GM12878 (cell line): ENCODE data around the gene RCAN2. TPM values are rescaled to one million over a fixed set of nuclear protein-coding genes. Genes with fewer than 3 reads are reported as not detected.

Experiments
- ATAC-seq: fragments of 200-7000 bp; cut with Tn5 transposase; 3 replicates; pipeline ENCODE4 v1.9.1; 2020; ENCODE audit warnings: mild to moderate bottlenecking, moderate library complexity
- BruUV-seq: library from RNA; stranded (reverse); fragments of 400-500 nt; replicated peaks from 2 replicates; lab custom pipeline; 2021; lab: Mats Ljungman, UMichigan
- CTCF ChIA-PET: fragments of 300-600 bp; sonication (Branson Sonifier 250); formaldehyde crosslinking; extraction: SDS; loops from one replicate; lab custom pipeline; 2021; ENCODE audit warnings: inconsistent platforms; lab: Yijun Ruan, JAX
- POLR2A ChIA-PET: fragments of 350-600 bp; formaldehyde crosslinking; extraction: SDS; loops from one replicate; lab custom pipeline; 2021; ENCODE audit warnings: inconsistent platforms; lab: Charles Lee
- RAD21 ChIA-PET: fragments of 300-600 bp; sonication (Branson Sonifier 250); formaldehyde crosslinking; loops from one replicate; lab custom pipeline; 2023; ENCODE audit warnings: antibody characterized with exemption; ENCODE audit not compliant: unreplicated experiment; lab: Charles Lee
- SMC1A ChIA-PET: fragments of 300-600 bp; sonication (Branson Sonifier 250); formaldehyde crosslinking; loops from one replicate; lab custom pipeline; 2023; ENCODE audit not compliant: unreplicated experiment, uncharacterized antibody; lab: Charles Lee
- DNase-seq: peaks from one replicate; pipeline ENCODE4 v3.0.0-alpha.2; 2011; ENCODE audit warnings: low read depth, low spot score
- FAIRE-seq: peaks from 3 replicates; lab custom pipeline; 2011; peaks lifted over from hg19 to GRCh38; lab: Jason Lieb, UNC
- H2AFZ ChIP-seq: 2 replicates; pipeline ENCODE4 v1.6.0; 2011; ENCODE audit warnings: low read depth, low read length, control low read depth; ENCODE audit not compliant: control insufficient read depth
- H3K27ac ChIP-seq: 2 replicates; pipeline ENCODE4 v1.5.1; 2011; ENCODE audit warnings: control low read depth; ENCODE audit not compliant: control insufficient read depth, insufficient read depth
- H3K27me3 ChIP-seq, 2 experiments: replicated peaks in 1 of 2; 2 replicates each; pipeline versions ENCODE4 v1.6.0 to v1.6.1; 2011; ENCODE audit warnings: low read length in 1 of 2; ENCODE audit not compliant: control insufficient read depth in 2 of 2, insufficient read depth in 2 of 2
- H3K36me3 ChIP-seq, 2 experiments: 2 replicates each; pipeline ENCODE4 v1.5.1; 2011; ENCODE audit warnings: low read length in 1 of 2; ENCODE audit not compliant: control insufficient read depth in 2 of 2, insufficient read depth in 2 of 2
- H3K4me1 ChIP-seq: 2 replicates; pipeline ENCODE4 v1.6.1; 2011; ENCODE audit warnings: mild to moderate bottlenecking, low read length, moderate library complexity, mixed read lengths; ENCODE audit not compliant: control insufficient read depth, insufficient read depth
- H3K4me2 ChIP-seq: 2 replicates; pipeline ENCODE4 v1.6.0; 2011; ENCODE audit warnings: control low read depth; ENCODE audit not compliant: control insufficient read depth, insufficient read depth
- H3K4me3 ChIP-seq: fragments of 200-600 bp; sonication (generic); 2 replicates; pipeline ENCODE4 v1.5.1; 2016
- H3K79me2 ChIP-seq: 2 replicates; pipeline ENCODE4 v1.6.0; 2011; ENCODE audit warnings: low read length; ENCODE audit not compliant: control insufficient read depth, insufficient read depth
- H3K9ac ChIP-seq: 2 replicates; pipeline ENCODE4 v1.8.0; 2011; ENCODE audit warnings: low read length, control low read depth, mixed read lengths; ENCODE audit not compliant: control insufficient read depth, insufficient read depth
- H3K9me3 ChIP-seq: replicated peaks from 3 replicates; pipeline ENCODE4 v1.5.1; 2011; ENCODE audit warnings: mild to moderate bottlenecking, low read length; ENCODE audit not compliant: control insufficient read depth, insufficient read depth
- H4K20me1 ChIP-seq: 2 replicates; pipeline ENCODE4 v1.6.0; 2011; ENCODE audit not compliant: control insufficient read depth, insufficient read depth
- BCL3 ChIP-seq: IDR thresholded peaks from 2 replicates; pipeline ENCODE4 v1.6.1; 2011; ENCODE audit warnings: borderline replicate concordance, low read depth, mild to moderate bottlenecking, moderate library complexity, low read length; ENCODE audit not compliant: insufficient read depth, poor library complexity, severe bottlenecking
- BHLHE40 ChIP-seq, 2 experiments: fragments of 450-650 bp in 1 of 2; IDR thresholded peaks; 2 replicates each; pipeline ENCODE4 v1.6.1; 2011 to 2017; ENCODE audit warnings: low read depth in 2 of 2, borderline replicate concordance in 1 of 2, improper control_type of control experiment in 1 of 2, low read length in 1 of 2, mild to moderate bottlenecking in 1 of 2
- BMI1 ChIP-seq: fragments of 450-650 bp; IDR thresholded peaks from 2 replicates; pipeline ENCODE4 v1.6.1; 2016; ENCODE audit warnings: mild to moderate bottlenecking, moderate library complexity, borderline replicate concordance
- CBFB ChIP-seq: IDR thresholded peaks from 2 replicates; pipeline ENCODE4 v1.6.1; 2016; ENCODE audit warnings: antibody characterized with exemption, low read depth
- HDGF ChIP-seq: fragments of 450-650 bp; IDR thresholded peaks from 2 replicates; pipeline ENCODE4 v1.6.1; 2016; ENCODE audit warnings: antibody characterized with exemption
- KAT2A ChIP-seq: conservative IDR thresholded peaks from 2 replicates; pipeline ENCODE4 v1.6.1; 2011; ENCODE audit warnings: low read depth, low read length; ENCODE audit not compliant: control insufficient read depth
- NFXL1 ChIP-seq: fragments of 450-650 bp; IDR thresholded peaks from 2 replicates; pipeline ENCODE4 v1.6.1; 2017; ENCODE audit warnings: antibody characterized with exemption, mild to moderate bottlenecking, borderline replicate concordance
- NR2C2 ChIP-seq: IDR thresholded peaks from 2 replicates; pipeline ENCODE4 v1.6.1; 2011; ENCODE audit warnings: borderline replicate concordance, low read depth; ENCODE audit not compliant: control insufficient read depth, insufficient read length
- RFX5 ChIP-seq: IDR thresholded peaks from 2 replicates; pipeline ENCODE4 v1.6.1; 2011; ENCODE audit warnings: low read depth, low read length, improper control_type of control experiment
- TCF7 ChIP-seq: IDR thresholded peaks from 2 replicates; pipeline ENCODE4 v1.6.1; 2014; ENCODE audit warnings: antibody characterized with exemption, borderline replicate concordance
- ZBTB11 ChIP-seq: fragments of 450-650 bp; formaldehyde crosslinking; IDR thresholded peaks from 2 replicates; pipeline ENCODE4 v1.5.0; 2022; ENCODE audit warnings: mild to moderate bottlenecking, missing genetic modification characterization
- WGBS: methylation state at CpG from one replicate; pipeline ENCODE4 v1.1.6; 2016; ENCODE audit warnings: low lambda C conversion rate; ENCODE audit not compliant: insufficient replicate concordance, insufficient coverage; ENCODE audit errors: missing lambda C conversion rate; 5-methylcytosine and 5-hydroxymethylcytosine counted together
- in situ Hi-C: fragments of 300-500 bp; cut with MboI; formaldehyde crosslinking; loops from 9 replicates; pipeline ENCODE4 v1.14.3; 2018; ENCODE audit warnings: mixed read lengths
- intact Hi-C: fragments of 100-400 bp; cut with micrococcal nuclease; formaldehyde crosslinking; loops from one replicate; pipeline ENCODE4 v1.14.2; 2022; ENCODE audit not compliant: unreplicated experiment
- polyA plus RNA-seq, 11 experiments: library from polyadenylated mRNA; depleted of rRNA in 4 of 11; unstranded in 6 of 11; stranded (reverse) in 5 of 11; fragments of >200 nt; fragmentation: Nextera tagmentation in 4 of 11; fragmentation: Illumina TruSeq in 1 of 11; extraction: Ambion mirVana in 4 of 11; extraction: Trizol in 1 of 11; gene quantifications; 1 replicate in 1 of 11; 2 replicates in 10 of 11; pipeline versions ENCODE4 v1.2.1 to v1.2.3, GENCODE V29; 2011 to 2016; ENCODE audit warnings: inconsistent platforms in 2 of 11, missing spikeins in 2 of 11, low read depth in 1 of 11
- total RNA-seq, 4 experiments: library from RNA; depleted of rRNA in 3 of 4; stranded (reverse); fragments of >200 nt in 3 of 4; fragmentation: Illumina TruSeq in 1 of 4; extraction: Trizol in 1 of 4; gene quantifications; 2 replicates each; pipeline versions ENCODE4 v1.2.1 to v1.2.3, GENCODE V29; 2013 to 2021
- TF ChIP-seq, protein P1 (sequence below): fragments of 450-650 bp; IDR thresholded peaks from 2 replicates; pipeline ENCODE4 v1.6.1; 2017; ENCODE audit warnings: low read depth, mild to moderate bottlenecking, moderate library complexity

The RCAN2 gene
- total and polyA plus RNA-seq, 10 of the 15 experiments (the other 5 are each of a cell fraction or from before 2014, with no cell fraction given) = 0.06 TPM; not detected in 9

- no peak overlapping the region for H3K4me2 ChIP-seq
- TF ChIP-seq ZBTB11 (CRISPR knock-in tag) (no peak), BCL3 (no peak), BMI1 (no peak), BHLHE40 (IDR thresholded peaks at IDR 0.05; ENCODE audit: borderline replicate concordance in 1 of 2, low read depth in 2 of 2, low read length in 1 of 2) (no peak), CBFB (no peak), RFX5 (no peak), HDGF (no peak), TCF7 (no peak), NR2C2 (no peak), KAT2A (no peak), NFXL1 (no peak)
- TF ChIP-seq, protein P1, sequence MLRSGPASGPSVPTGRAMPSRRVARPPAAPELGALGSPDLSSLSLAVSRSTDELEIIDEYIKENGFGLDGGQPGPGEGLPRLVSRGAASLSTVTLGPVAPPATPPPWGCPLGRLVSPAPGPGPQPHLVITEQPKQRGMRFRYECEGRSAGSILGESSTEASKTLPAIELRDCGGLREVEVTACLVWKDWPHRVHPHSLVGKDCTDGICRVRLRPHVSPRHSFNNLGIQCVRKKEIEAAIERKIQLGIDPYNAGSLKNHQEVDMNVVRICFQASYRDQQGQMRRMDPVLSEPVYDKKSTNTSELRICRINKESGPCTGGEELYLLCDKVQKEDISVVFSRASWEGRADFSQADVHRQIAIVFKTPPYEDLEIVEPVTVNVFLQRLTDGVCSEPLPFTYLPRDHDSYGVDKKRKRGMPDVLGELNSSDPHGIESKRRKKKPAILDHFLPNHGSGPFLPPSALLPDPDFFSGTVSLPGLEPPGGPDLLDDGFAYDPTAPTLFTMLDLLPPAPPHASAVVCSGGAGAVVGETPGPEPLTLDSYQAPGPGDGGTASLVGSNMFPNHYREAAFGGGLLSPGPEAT = no peak
- DNase-seq (no peak), ATAC-seq (no peak), FAIRE-seq (no peak)
- H3K36me3 ChIP-seq = no peaks in the 10 kb centered on the region
- no peaks in the 10 kb centered on the region for H3K79me2 ChIP-seq
- H3K9ac ChIP-seq = no peak overlapping the region
- H3K27ac ChIP-seq = no peak overlapping the region
- in situ Hi-C loops (no loop called here), intact Hi-C loops (no loop called here)
- H2AFZ ChIP-seq = no peak overlapping the region
- WGBS = 58% methylated on average over 13 of the region's 13 CpGs
- no peaks in the 10 kb centered on the region for H3K27me3 ChIP-seq
- SMC1A ChIA-PET = interaction anchor here (0.8 to 3.3 kb wide), 10 partner anchors 16 to 320 kb away, joined by 3 to 39 read pairs (median 4); no protein-coding TSS in a partner anchor
- no peak overlapping the region for H3K4me3 ChIP-seq
- no peaks in the 10 kb centered on the region for H3K9me3 ChIP-seq
- BruUV-seq = no TSS peak
- CTCF ChIA-PET = interaction anchor here (0.9 to 2.9 kb wide), 7 partner anchors 11 to 322 kb away, joined by 3 to 13 read pairs (median 3); no protein-coding TSS in a partner anchor
- H3K4me1 ChIP-seq = no peaks in the 10 kb centered on the region
- no peaks in the 10 kb centered on the region for H4K20me1 ChIP-seq
- POLR2A ChIA-PET = no interaction called here
- RAD21 ChIA-PET = interaction anchor here (0.9 to 4.6 kb wide), 3 partner anchors 12 to 318 kb away, joined by 3 to 63 read pairs (median 4); no protein-coding TSS in a partner anchor
These were observed 83.3 kb downstream of the RCAN2 start for GRCh38 chr6:46407776-46408530.
